Measurements from ENCODE around the gene TSPAN17. TPM values are rescaled to one million over a fixed set of nuclear protein-coding genes. Genes with fewer than 3 reads are reported as not detected.

The TSPAN17 gene
- polyA plus RNA-seq, 2 of the 4 experiments (the other 2 are of a cell fraction), result 35.6 to 47.4 TPM

DNA sequence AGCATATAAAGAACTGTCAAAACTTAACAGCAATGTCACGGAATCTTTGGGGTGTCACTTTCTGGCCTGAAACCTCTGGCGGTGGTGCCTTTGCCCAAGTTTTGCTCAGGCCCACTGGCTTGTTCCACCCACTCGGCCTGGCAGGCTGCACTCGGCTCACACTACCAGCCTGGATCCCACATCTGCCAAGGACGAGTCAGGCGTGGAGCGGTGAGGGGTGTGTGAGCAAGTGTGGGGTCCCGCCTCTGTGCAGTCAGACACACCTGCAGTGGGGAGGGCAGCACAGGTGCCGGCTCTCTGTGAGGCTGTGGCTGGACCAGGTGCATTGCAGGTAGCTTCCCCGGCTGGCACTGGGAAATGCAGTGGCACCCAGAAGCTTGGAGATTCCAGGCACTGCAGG is 40.0 kb downstream of the TSPAN17 start:
- ChIA-PET POLR2A (no interaction called here), CTCF (interaction anchor here (2.0 to 2.8 kb wide), 2 partner anchors 27 to 29 kb away, joined by 4 to 15 read pairs; no protein-coding TSS in a partner anchor)
- Histone ChIP-seq H3K4me3 (no peak overlapping the region), H3K4me2 (no peak overlapping the region), H3K4me1 (no peaks in the 10 kb centered on the region), H3K27ac (no peak overlapping the region), H3K9me3 (peaks cover 6% of the 10 kb centered on the region; the same call in 1 of the 3 replicates)
- WGBS (ENCODE audit: missing lambda C conversion rate), result 64% methylated on average over 8 of the region's 10 CpGs
- DNase-seq (ENCODE audit: low read depth in 1 of 2, low spot score in 1 of 2) (no peak), ATAC-seq (no peak; a peak in 1 of 6 replicates), FAIRE-seq (no peak)
- TF ChIP-seq RCOR1 (IDR thresholded peaks at IDR 0.05; ENCODE audit: low read depth, low read length) (no peak), PHF8 (IDR thresholded peaks at IDR 0.05; ENCODE audit: borderline replicate concordance, low read depth) (no peak), RARB (CRISPR knock-in tag; IDR thresholded peaks at IDR 0.05) (no peak), HOXA7 (CRISPR knock-in tag; IDR thresholded peaks at IDR 0.05) (no peak), EHMT2 (IDR thresholded peaks at IDR 0.05; ENCODE audit: low read depth) (no peak), MYC (IDR thresholded peaks at IDR 0.05; ENCODE audit: borderline replicate concordance, low read length) (no peak), HOXB13 (CRISPR knock-in tag; IDR thresholded peaks at IDR 0.05; ENCODE audit: low read depth) (no peak), JUN (IDR thresholded peaks at IDR 0.05) (no peak), MAFK (IDR thresholded peaks at IDR 0.05; ENCODE audit: partially characterized antibody) (no peak), FOSB (CRISPR knock-in tag; IDR thresholded peaks at IDR 0.05) (no peak), CHD2 (IDR thresholded peaks at IDR 0.05; ENCODE audit: low read length, partially characterized antibody) (no peak)
- TF ChIP-seq, protein P1, sequence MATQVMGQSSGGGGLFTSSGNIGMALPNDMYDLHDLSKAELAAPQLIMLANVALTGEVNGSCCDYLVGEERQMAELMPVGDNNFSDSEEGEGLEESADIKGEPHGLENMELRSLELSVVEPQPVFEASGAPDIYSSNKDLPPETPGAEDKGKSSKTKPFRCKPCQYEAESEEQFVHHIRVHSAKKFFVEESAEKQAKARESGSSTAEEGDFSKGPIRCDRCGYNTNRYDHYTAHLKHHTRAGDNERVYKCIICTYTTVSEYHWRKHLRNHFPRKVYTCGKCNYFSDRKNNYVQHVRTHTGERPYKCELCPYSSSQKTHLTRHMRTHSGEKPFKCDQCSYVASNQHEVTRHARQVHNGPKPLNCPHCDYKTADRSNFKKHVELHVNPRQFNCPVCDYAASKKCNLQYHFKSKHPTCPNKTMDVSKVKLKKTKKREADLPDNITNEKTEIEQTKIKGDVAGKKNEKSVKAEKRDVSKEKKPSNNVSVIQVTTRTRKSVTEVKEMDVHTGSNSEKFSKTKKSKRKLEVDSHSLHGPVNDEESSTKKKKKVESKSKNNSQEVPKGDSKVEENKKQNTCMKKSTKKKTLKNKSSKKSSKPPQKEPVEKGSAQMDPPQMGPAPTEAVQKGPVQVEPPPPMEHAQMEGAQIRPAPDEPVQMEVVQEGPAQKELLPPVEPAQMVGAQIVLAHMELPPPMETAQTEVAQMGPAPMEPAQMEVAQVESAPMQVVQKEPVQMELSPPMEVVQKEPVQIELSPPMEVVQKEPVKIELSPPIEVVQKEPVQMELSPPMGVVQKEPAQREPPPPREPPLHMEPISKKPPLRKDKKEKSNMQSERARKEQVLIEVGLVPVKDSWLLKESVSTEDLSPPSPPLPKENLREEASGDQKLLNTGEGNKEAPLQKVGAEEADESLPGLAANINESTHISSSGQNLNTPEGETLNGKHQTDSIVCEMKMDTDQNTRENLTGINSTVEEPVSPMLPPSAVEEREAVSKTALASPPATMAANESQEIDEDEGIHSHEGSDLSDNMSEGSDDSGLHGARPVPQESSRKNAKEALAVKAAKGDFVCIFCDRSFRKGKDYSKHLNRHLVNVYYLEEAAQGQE (IDR thresholded peaks at IDR 0.05), result no peak
- TF ChIP-seq, protein P2, sequence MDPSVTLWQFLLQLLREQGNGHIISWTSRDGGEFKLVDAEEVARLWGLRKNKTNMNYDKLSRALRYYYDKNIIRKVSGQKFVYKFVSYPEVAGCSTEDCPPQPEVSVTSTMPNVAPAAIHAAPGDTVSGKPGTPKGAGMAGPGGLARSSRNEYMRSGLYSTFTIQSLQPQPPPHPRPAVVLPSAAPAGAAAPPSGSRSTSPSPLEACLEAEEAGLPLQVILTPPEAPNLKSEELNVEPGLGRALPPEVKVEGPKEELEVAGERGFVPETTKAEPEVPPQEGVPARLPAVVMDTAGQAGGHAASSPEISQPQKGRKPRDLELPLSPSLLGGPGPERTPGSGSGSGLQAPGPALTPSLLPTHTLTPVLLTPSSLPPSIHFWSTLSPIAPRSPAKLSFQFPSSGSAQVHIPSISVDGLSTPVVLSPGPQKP (IDR thresholded peaks at IDR 0.05; ENCODE audit: low read depth, low read length), result no peak
- TF ChIP-seq, protein P3, sequence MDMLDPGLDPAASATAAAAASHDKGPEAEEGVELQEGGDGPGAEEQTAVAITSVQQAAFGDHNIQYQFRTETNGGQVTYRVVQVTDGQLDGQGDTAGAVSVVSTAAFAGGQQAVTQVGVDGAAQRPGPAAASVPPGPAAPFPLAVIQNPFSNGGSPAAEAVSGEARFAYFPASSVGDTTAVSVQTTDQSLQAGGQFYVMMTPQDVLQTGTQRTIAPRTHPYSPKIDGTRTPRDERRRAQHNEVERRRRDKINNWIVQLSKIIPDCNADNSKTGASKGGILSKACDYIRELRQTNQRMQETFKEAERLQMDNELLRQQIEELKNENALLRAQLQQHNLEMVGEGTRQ (IDR thresholded peaks at IDR 0.05), result no peak
- TF ChIP-seq, protein P4, sequence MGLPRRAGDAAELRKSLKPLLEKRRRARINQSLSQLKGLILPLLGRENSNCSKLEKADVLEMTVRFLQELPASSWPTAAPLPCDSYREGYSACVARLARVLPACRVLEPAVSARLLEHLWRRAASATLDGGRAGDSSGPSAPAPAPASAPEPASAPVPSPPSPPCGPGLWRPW (IDR thresholded peaks at IDR 0.05), result no peak

DNA sequence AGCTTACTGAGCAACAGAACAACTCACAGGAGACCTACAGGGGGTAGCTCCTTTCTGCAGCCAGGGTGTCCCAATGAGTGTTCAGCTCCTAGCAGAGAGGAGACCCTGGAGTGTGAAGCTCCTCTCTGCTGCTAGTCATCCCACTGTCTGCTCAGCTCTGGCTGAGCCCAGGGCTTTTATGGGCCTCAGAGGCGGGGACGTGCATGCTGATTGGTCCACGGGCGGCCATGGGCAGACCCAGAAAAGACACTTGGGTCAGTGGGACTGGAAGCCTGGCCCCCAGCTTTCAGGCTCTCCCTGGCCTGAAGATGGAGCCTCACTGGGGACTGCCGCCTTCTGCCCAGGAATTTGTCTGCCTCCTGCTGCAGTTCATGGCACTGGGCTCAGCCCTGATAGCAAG is 40.6 kb downstream of the TSPAN17 start:
- Histone ChIP-seq H3K4me1 (no peaks in the 10 kb centered on the region), H3K9me3 (peaks cover 6% of the 10 kb centered on the region; the same call in 1 of the 3 replicates), H3K4me3 (no peak overlapping the region), H3K4me2 (no peak overlapping the region), H3K27ac (no peak overlapping the region)
- ATAC-seq, result peak in 1 of 2 experiments; percentile 59; a peak in 3 of 6 replicates
- no peak for FAIRE-seq
- no peak for TF ChIP-seq HDAC2 (IDR thresholded peaks at IDR 0.05)
- TF ChIP-seq SREBF2 (IDR thresholded peaks at IDR 0.05), result no peak
- TF ChIP-seq ZFP36 (IDR thresholded peaks at IDR 0.05; ENCODE audit: borderline replicate concordance, partially characterized antibody), result no peak
- no peak for TF ChIP-seq RNF2 (IDR thresholded peaks at IDR 0.05; ENCODE audit: borderline replicate concordance, low read depth)
- no peak for TF ChIP-seq KDM5A (IDR thresholded peaks at IDR 0.05)
- no peak for TF ChIP-seq JUNB (IDR thresholded peaks at IDR 0.05)
- no peak for TF ChIP-seq POLR2A (IDR thresholded peaks at IDR 0.05; ENCODE audit: low read length)
- no peak for TF ChIP-seq FOXS1 (CRISPR knock-in tag; IDR thresholded peaks at IDR 0.05)
- no peak for TF ChIP-seq ZNF302 (CRISPR knock-in tag; IDR thresholded peaks at IDR 0.05)
- TF ChIP-seq, protein P5, sequence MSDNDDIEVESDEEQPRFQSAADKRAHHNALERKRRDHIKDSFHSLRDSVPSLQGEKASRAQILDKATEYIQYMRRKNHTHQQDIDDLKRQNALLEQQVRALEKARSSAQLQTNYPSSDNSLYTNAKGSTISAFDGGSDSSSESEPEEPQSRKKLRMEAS (IDR thresholded peaks at IDR 0.05), result no peak
- TF ChIP-seq RFX5 (IDR thresholded peaks at IDR 0.05), result no peak
- no peak for TF ChIP-seq CBX2 (IDR thresholded peaks at IDR 0.05; ENCODE audit: borderline replicate concordance, low read depth)
- TF ChIP-seq EHMT2 (IDR thresholded peaks at IDR 0.05; ENCODE audit: low read depth), result no peak
- no peak for TF ChIP-seq FOSB (CRISPR knock-in tag; IDR thresholded peaks at IDR 0.05)
- no peak for TF ChIP-seq ZC3H11A (IDR thresholded peaks at IDR 0.05)
- TF ChIP-seq ZSCAN20 (CRISPR knock-in tag; IDR thresholded peaks at IDR 0.05), result no peak
- TF ChIP-seq, protein P6, sequence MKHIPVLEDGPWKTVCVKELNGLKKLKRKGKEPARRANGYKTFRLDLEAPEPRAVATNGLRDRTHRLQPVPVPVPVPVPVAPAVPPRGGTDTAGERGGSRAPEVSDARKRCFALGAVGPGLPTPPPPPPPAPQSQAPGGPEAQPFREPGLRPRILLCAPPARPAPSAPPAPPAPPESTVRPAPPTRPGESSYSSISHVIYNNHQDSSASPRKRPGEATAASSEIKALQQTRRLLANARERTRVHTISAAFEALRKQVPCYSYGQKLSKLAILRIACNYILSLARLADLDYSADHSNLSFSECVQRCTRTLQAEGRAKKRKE (CRISPR knock-in tag; IDR thresholded peaks at IDR 0.05; ENCODE audit: low read depth), result no peak
- TF ChIP-seq CHD4 (IDR thresholded peaks at IDR 0.05; ENCODE audit: borderline replicate concordance), result no peak
- TF ChIP-seq MAFK (IDR thresholded peaks at IDR 0.05; ENCODE audit: partially characterized antibody), result no peak
- no peak for DNase-seq (ENCODE audit: low read depth in 1 of 2, low spot score in 1 of 2)
- POLR2A ChIA-PET, result no interaction called here
- 42% methylated on average over 4 of the region's 5 CpGs for WGBS (ENCODE audit: missing lambda C conversion rate)
- CTCF ChIA-PET, result interaction anchor here (2.0 to 2.8 kb wide), 2 partner anchors 27 to 30 kb away, joined by 4 to 15 read pairs; no protein-coding TSS in a partner anchor
